Measurements from ENCODE around the gene HECW1.
"Not testable (repeated sequence)": the region's sequence is repeated elsewhere in the genome, so short reads cannot be mapped to it uniquely, and the experiment has no call there.

The HECW1 gene

GRCh38 chr7:43309706-43310022, 197.2 kb downstream of the HECW1 start:
- no peak for DNase-seq (ENCODE audit: low read depth in 2 of 2)

GRCh38 chr7:43311052-43311451, 198.6 kb downstream of the HECW1 start:
- DNase-seq (ENCODE audit: low read depth in 2 of 2), result no peak

- no peak for DNase-seq (ENCODE audit: low read depth in 2 of 2)
These were observed 199.2 kb downstream of the HECW1 start for GRCh38 chr7:43311694-43312093.

- no peak for DNase-seq (ENCODE audit: low read depth in 2 of 2)
These were observed 201.4 kb downstream of the HECW1 start for GRCh38 chr7:43313628-43314378.

- DNase-seq (ENCODE audit: low read depth in 2 of 2), result peak in 1 of 2 donors; percentile 40
These were observed 202.1 kb downstream of the HECW1 start for GRCh38 chr7:43314379-43315158.

GRCh38 chr7:43317075-43317474, 204.6 kb downstream of the HECW1 start:
- DNase-seq (ENCODE audit: low read depth in 2 of 2), result no peak

- no peak for DNase-seq (ENCODE audit: low read depth in 2 of 2)
These were observed 205.8 kb downstream of the HECW1 start for GRCh38 chr7:43318188-43318770.

- no peak for DNase-seq (ENCODE audit: low read depth in 2 of 2)
These were observed 213.1 kb downstream of the HECW1 start for GRCh38 chr7:43325595-43325994.

GRCh38 chr7:43328336-43328735, 215.9 kb downstream of the HECW1 start:
- no peak for DNase-seq (ENCODE audit: low read depth in 2 of 2)

GRCh38 chr7:43328785-43329380, 216.4 kb downstream of the HECW1 start:
- no peak for DNase-seq (ENCODE audit: low read depth in 2 of 2)

- DNase-seq (ENCODE audit: low read depth in 2 of 2), result no peak
These were observed 219.8 kb downstream of the HECW1 start for GRCh38 chr7:43332193-43332796.

- no peak for DNase-seq (ENCODE audit: low read depth in 2 of 2)
These were observed 224.7 kb downstream of the HECW1 start for GRCh38 chr7:43337191-43337590.

- no peak for DNase-seq (ENCODE audit: low read depth in 2 of 2)
These were observed 225.4 kb downstream of the HECW1 start for GRCh38 chr7:43337811-43338210.

GRCh38 chr7:43341132-43341531, 228.7 kb downstream of the HECW1 start:
- DNase-seq (ENCODE audit: low read depth in 2 of 2), result no peak

- not testable (repeated sequence) for DNase-seq (ENCODE audit: low read depth in 2 of 2)
These were observed 231.0 kb downstream of the HECW1 start for GRCh38 chr7:43343417-43343816.

- DNase-seq (ENCODE audit: low read depth in 2 of 2), result not testable (repeated sequence)
These were observed 233.2 kb downstream of the HECW1 start for GRCh38 chr7:43345696-43346095.

GRCh38 chr7:43351683-43352082, 239.2 kb downstream of the HECW1 start:
- no peak for DNase-seq (ENCODE audit: low read depth in 2 of 2)

GRCh38 chr7:43353902-43354301, 241.5 kb downstream of the HECW1 start:
- no peak for DNase-seq (ENCODE audit: low read depth in 2 of 2)

- no peak for DNase-seq (ENCODE audit: low read depth in 2 of 2)
These were observed 250.2 kb downstream of the HECW1 start for GRCh38 chr7:43362652-43363034.

GRCh38 chr7:43363035-43363791, 250.8 kb downstream of the HECW1 start:
- DNase-seq (ENCODE audit: low read depth in 2 of 2), result no peak

- DNase-seq (ENCODE audit: low read depth in 2 of 2), result no peak
These were observed 251.9 kb downstream of the HECW1 start for GRCh38 chr7:43364391-43364790.

All from stimulated activated CD8-positive, alpha-beta memory T cell treated with anti-CD3 and anti-CD28 coated beads, Interleukin-15, amount 100 ng/mL, for 48 hours (primary cell).